Measurements from ENCODE around the gene CYBA.

The CYBA gene

GRCh38 chr16:88662843-88663606, 12.2 kb upstream of the CYBA start, which contains the start of gene MVD:
MVD (minus strand) TSS chr16:88663091; CDS start chr16:88663080, 11 bp downstream.
- peak; percentile 92 to 93 (median 92) for DNase-seq
- Mint-ChIP-seq H3K27me3 (no peaks in the 10 kb centered on the region), H3K27ac (peak within 1 kb of the TSS; percentile 94 to 97), H3K9me3 (no peaks in the 10 kb centered on the region), H3K4me1 (ENCODE audit: low read depth in 2 of 2) (peaks cover 6 to 9% of the 10 kb centered on the region in 2 donors), H3K36me3 (ENCODE audit: insufficient read depth) (peaks cover 28% of the 10 kb centered on the region), H3K4me3 (peak within 1 kb of the TSS; percentile 87 to 96)
- peak; percentile 97 for ATAC-seq (replicated peaks)

GRCh38 chr16:88662222-88662842, 11.5 kb upstream of the CYBA start:
- H3K9me3 Mint-ChIP-seq, result no peaks in the 10 kb centered on the region
- ATAC-seq (replicated peaks), result peak; percentile 2
- peaks cover 29% of the 10 kb centered on the region for H3K36me3 Mint-ChIP-seq (ENCODE audit: insufficient read depth)
- H3K4me1 Mint-ChIP-seq (ENCODE audit: low read depth in 2 of 2), result peaks cover 6 to 9% of the 10 kb centered on the region in 2 donors
- no peak for DNase-seq
- peak overlapping the region; percentile 87 to 96 for H3K4me3 Mint-ChIP-seq
- H3K27me3 Mint-ChIP-seq, result no peaks in the 10 kb centered on the region
- H3K27ac Mint-ChIP-seq, result peak overlapping the region; percentile 94 to 97

GRCh38 chr16:88661468-88661867, 10.6 kb upstream of the CYBA start:
- H3K27me3 Mint-ChIP-seq, result no peaks in the 10 kb centered on the region
- peaks cover 6 to 9% of the 10 kb centered on the region in 2 donors for H3K4me1 Mint-ChIP-seq (ENCODE audit: low read depth in 2 of 2)
- H3K36me3 Mint-ChIP-seq (ENCODE audit: insufficient read depth), result peaks cover 33% of the 10 kb centered on the region
- peak overlapping the region in 1 of 2 donors; percentile 97 for H3K27ac Mint-ChIP-seq
- H3K4me3 Mint-ChIP-seq, result peak overlapping the region; percentile 87 to 96
- ATAC-seq (replicated peaks) (no peak), DNase-seq (no peak)
- no peaks in the 10 kb centered on the region for H3K9me3 Mint-ChIP-seq

DNA sequence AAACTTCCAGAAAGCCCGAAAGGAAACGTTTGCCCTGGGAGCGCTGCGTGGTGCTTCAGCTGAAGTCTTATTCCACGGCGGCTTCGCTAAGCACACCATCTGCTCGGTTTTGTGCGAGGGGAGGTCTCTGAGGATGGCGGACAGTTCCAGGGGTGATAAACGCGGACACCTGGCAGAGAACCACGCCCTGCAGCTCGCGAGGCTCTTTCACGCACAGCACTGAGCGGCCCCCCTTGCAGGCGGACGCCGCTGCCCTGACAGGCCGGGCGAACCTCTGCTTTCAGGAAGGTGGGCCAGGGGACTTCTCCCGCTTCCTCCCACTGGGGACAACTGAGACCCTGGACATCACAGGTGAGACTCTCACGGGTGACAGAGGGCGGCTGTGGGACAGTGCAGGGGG, 8.3 kb upstream of the CYBA start:
- H3K27me3 Mint-ChIP-seq, result no peaks in the 10 kb centered on the region
- no peak for DNase-seq
- H3K4me1 Mint-ChIP-seq (ENCODE audit: low read depth in 2 of 2), result peaks cover 6 to 14% of the 10 kb centered on the region in 2 donors
- H3K4me3 Mint-ChIP-seq, result no peak overlapping the region
- H3K36me3 Mint-ChIP-seq (ENCODE audit: insufficient read depth), result peaks cover 48% of the 10 kb centered on the region
- H3K9me3 Mint-ChIP-seq, result no peaks in the 10 kb centered on the region
- H3K27ac Mint-ChIP-seq, result peak overlapping the region in 1 of 2 donors; percentile 29
- no peak for ATAC-seq (replicated peaks)

GRCh38 chr16:88658714-88659113, 7.9 kb upstream of the CYBA start:
- H3K36me3 Mint-ChIP-seq (ENCODE audit: insufficient read depth), result peaks cover 52% of the 10 kb centered on the region
- DNase-seq (no peak), ATAC-seq (replicated peaks) (no peak)
- H3K4me3 Mint-ChIP-seq, result no peak overlapping the region
- peak overlapping the region in 1 of 2 donors; percentile 29 for H3K27ac Mint-ChIP-seq
- H3K9me3 Mint-ChIP-seq, result no peaks in the 10 kb centered on the region
- no peaks in the 10 kb centered on the region for H3K27me3 Mint-ChIP-seq
- peaks cover 6 to 14% of the 10 kb centered on the region in 2 donors for H3K4me1 Mint-ChIP-seq (ENCODE audit: low read depth in 2 of 2)

GRCh38 chr16:88657371-88657770, 6.5 kb upstream of the CYBA start:
- Mint-ChIP-seq H3K4me3 (no peak overlapping the region), H3K36me3 (ENCODE audit: insufficient read depth) (peaks cover 47% of the 10 kb centered on the region), H3K27me3 (no peaks in the 10 kb centered on the region), H3K4me1 (ENCODE audit: low read depth in 2 of 2) (peaks cover 6 to 18% of the 10 kb centered on the region in 2 donors), H3K27ac (no peak overlapping the region), H3K9me3 (no peaks in the 10 kb centered on the region)
- no peak for DNase-seq
- no peak for ATAC-seq (replicated peaks)

- Mint-ChIP-seq H3K4me3 (no peak overlapping the region), H3K9me3 (no peaks in the 10 kb centered on the region), H3K27me3 (no peaks in the 10 kb centered on the region), H3K27ac (no peak overlapping the region), H3K36me3 (ENCODE audit: insufficient read depth) (peaks cover 48% of the 10 kb centered on the region), H3K4me1 (ENCODE audit: low read depth in 2 of 2) (peaks cover 2 to 16% of the 10 kb centered on the region in 2 donors)
- ATAC-seq (replicated peaks) (no peak), DNase-seq (no peak)
Observed at GRCh38 chr16:88656291-88656980, 5.6 kb upstream of the CYBA start.

DNA sequence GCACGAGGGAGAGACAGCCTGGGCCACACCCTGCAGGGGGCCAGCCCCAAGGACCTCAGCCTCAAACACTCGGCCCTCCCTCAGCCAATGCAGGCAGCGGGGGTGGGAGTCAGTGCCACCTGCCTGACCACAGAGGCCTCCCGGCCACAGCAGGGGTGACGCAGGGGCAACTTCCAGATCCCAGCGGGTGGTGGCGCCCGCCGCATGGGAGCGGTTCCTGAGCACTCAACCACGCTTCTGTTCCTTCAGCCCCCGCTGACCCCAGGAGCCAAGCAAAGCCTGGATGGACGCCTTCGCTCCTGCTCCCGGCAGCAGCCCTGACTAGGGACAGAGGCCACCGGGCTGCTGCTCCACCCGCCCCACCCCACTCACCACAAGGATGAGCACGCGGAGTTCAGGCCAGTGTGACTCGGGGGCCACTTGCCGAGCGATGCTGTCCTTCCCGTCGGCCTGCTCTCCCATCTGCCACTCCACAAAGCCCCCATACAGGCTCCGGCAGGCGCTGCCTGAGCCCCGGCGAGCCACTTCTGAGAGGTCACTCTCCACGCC, 5.0 kb upstream of the CYBA start:
- H3K4me3 Mint-ChIP-seq, result no peak overlapping the region
- no peak overlapping the region for H3K27ac Mint-ChIP-seq
- ATAC-seq (replicated peaks) (no peak), DNase-seq (no peak)
- no peaks in the 10 kb centered on the region for H3K9me3 Mint-ChIP-seq
- H3K27me3 Mint-ChIP-seq, result no peaks in the 10 kb centered on the region
- H3K4me1 Mint-ChIP-seq (ENCODE audit: low read depth in 2 of 2), result peaks cover 7 to 17% of the 10 kb centered on the region in 2 donors
- H3K36me3 Mint-ChIP-seq (ENCODE audit: insufficient read depth), result peaks cover 54% of the 10 kb centered on the region

GRCh38 chr16:88655053-88655732, 4.3 kb upstream of the CYBA start:
- Mint-ChIP-seq H3K27me3 (no peaks in the 10 kb centered on the region), H3K9me3 (no peaks in the 10 kb centered on the region), H3K4me1 (ENCODE audit: low read depth in 2 of 2) (peaks cover 7 to 17% of the 10 kb centered on the region in 2 donors), H3K27ac (peak overlapping the region in 1 of 2 donors; percentile 79), H3K36me3 (ENCODE audit: insufficient read depth) (peaks cover 58% of the 10 kb centered on the region), H3K4me3 (peak overlapping the region in 1 of 2 donors; percentile 29)
- DNase-seq, result no peak
- no peak for ATAC-seq (replicated peaks)

- H3K27ac Mint-ChIP-seq, result peak overlapping the region in 1 of 2 donors; percentile 79
- peaks cover 59% of the 10 kb centered on the region for H3K36me3 Mint-ChIP-seq (ENCODE audit: insufficient read depth)
- peak overlapping the region in 1 of 2 donors; percentile 29 for H3K4me3 Mint-ChIP-seq
- no peak for ATAC-seq (replicated peaks)
- no peak for DNase-seq
- peaks cover 7 to 20% of the 10 kb centered on the region in 2 donors for H3K4me1 Mint-ChIP-seq (ENCODE audit: low read depth in 2 of 2)
- no peaks in the 10 kb centered on the region for H3K9me3 Mint-ChIP-seq
- H3K27me3 Mint-ChIP-seq, result no peaks in the 10 kb centered on the region
Observed at GRCh38 chr16:88654363-88655052, 3.7 kb upstream of the CYBA start.

GRCh38 chr16:88653596-88654362, 2.9 kb upstream of the CYBA start:
- H3K4me1 Mint-ChIP-seq (ENCODE audit: low read depth in 2 of 2), result peaks cover 13 to 23% of the 10 kb centered on the region in 2 donors

DNA sequence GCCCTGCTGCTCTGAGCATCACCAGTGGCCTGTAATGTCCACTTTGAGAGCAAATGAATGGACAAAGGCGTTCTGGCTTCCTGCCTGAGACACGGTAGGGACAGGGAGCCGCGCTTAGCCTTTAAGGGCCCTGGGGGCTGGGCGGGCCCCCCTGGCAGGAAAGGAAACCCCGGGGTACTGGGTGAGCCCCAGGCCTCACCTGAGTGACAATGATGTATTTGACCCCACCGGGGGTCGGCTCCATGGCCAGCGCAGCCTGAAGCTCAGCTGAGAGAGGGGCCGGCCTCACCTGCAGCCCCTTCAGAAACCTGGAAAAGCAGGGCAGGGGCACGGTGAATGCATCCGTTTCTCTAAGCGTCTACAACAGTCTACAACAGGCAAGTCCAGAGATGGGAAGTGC, 2.2 kb upstream of the CYBA start:
- H3K27me3 Mint-ChIP-seq, result no peaks in the 10 kb centered on the region
- H3K27ac Mint-ChIP-seq, result peak overlapping the region in 1 of 2 donors; percentile 79

More at GRCh38 chr16:88653596-88654362, 2.9 kb upstream of the CYBA start:
- Mint-ChIP-seq H3K36me3 (ENCODE audit: insufficient read depth) (peaks cover 64% of the 10 kb centered on the region), H3K4me3 (peak overlapping the region in 1 of 2 donors; percentile 29), H3K9me3 (no peaks in the 10 kb centered on the region), H3K27me3 (no peaks in the 10 kb centered on the region), H3K27ac (peak overlapping the region in 1 of 2 donors; percentile 79)
- ATAC-seq (replicated peaks), result no peak
- DNase-seq, result no peak

More for the DNA sequence above, 2.2 kb upstream of the CYBA start:
- no peak for DNase-seq
- Mint-ChIP-seq H3K4me1 (ENCODE audit: low read depth in 2 of 2) (peaks cover 13 to 23% of the 10 kb centered on the region in 2 donors), H3K36me3 (ENCODE audit: insufficient read depth) (peaks cover 65% of the 10 kb centered on the region), H3K4me3 (peak overlapping the region in 1 of 2 donors; percentile 19), H3K9me3 (no peaks in the 10 kb centered on the region)
- ATAC-seq (replicated peaks), result no peak

All from effector memory CD8-positive, alpha-beta T cell (primary cell).